ENCODE data around the gene KCND3.

DNA sequence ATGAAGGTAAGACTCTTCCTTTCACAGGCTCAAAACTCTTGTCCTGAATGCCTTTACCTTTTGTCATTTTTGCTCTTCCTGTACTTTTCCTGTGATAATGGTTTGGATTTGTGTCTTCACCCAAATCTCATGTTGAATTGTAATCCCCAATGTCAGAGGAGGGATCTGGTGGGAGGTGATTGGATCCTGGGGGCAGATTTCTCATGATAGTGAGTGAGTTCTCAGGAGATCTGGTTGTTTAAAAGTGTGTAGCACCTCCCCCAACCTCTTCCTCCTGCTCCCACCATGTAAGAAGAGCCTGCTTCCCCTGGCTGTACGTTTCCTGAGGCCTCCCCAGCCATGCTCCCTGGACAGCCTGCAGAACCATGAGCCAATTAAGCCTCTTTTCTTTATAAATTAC is 158.3 kb downstream of the KCND3 start:
- no peak for TF ChIP-seq EZH2 (IDR thresholded peaks at IDR 0.05; ENCODE audit: low read depth, unreplicated experiment)
- TF ChIP-seq, protein P1, sequence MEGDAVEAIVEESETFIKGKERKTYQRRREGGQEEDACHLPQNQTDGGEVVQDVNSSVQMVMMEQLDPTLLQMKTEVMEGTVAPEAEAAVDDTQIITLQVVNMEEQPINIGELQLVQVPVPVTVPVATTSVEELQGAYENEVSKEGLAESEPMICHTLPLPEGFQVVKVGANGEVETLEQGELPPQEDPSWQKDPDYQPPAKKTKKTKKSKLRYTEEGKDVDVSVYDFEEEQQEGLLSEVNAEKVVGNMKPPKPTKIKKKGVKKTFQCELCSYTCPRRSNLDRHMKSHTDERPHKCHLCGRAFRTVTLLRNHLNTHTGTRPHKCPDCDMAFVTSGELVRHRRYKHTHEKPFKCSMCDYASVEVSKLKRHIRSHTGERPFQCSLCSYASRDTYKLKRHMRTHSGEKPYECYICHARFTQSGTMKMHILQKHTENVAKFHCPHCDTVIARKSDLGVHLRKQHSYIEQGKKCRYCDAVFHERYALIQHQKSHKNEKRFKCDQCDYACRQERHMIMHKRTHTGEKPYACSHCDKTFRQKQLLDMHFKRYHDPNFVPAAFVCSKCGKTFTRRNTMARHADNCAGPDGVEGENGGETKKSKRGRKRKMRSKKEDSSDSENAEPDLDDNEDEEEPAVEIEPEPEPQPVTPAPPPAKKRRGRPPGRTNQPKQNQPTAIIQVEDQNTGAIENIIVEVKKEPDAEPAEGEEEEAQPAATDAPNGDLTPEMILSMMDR (conservative IDR thresholded peaks at IDR 0.05; ENCODE audit: low read depth in 2 of 2): no peak
- no peak for TF ChIP-seq EZH2phosphoT487 (IDR thresholded peaks at IDR 0.05; ENCODE audit: unreplicated experiment)
- no peak for TF ChIP-seq POLR2AphosphoS5 (IDR thresholded peaks at IDR 0.05; ENCODE audit: low read depth)
- no peak for TF ChIP-seq JUNB (IDR thresholded peaks at IDR 0.05; ENCODE audit: unreplicated experiment)
- no peak for TF ChIP-seq ZNF114 (CRISPR knock-in tag; IDR thresholded peaks at IDR 0.05)
- TF ChIP-seq NANOG (IDR thresholded peaks at IDR 0.05; ENCODE audit: borderline replicate concordance): no peak
- TF ChIP-seq, protein P2, sequence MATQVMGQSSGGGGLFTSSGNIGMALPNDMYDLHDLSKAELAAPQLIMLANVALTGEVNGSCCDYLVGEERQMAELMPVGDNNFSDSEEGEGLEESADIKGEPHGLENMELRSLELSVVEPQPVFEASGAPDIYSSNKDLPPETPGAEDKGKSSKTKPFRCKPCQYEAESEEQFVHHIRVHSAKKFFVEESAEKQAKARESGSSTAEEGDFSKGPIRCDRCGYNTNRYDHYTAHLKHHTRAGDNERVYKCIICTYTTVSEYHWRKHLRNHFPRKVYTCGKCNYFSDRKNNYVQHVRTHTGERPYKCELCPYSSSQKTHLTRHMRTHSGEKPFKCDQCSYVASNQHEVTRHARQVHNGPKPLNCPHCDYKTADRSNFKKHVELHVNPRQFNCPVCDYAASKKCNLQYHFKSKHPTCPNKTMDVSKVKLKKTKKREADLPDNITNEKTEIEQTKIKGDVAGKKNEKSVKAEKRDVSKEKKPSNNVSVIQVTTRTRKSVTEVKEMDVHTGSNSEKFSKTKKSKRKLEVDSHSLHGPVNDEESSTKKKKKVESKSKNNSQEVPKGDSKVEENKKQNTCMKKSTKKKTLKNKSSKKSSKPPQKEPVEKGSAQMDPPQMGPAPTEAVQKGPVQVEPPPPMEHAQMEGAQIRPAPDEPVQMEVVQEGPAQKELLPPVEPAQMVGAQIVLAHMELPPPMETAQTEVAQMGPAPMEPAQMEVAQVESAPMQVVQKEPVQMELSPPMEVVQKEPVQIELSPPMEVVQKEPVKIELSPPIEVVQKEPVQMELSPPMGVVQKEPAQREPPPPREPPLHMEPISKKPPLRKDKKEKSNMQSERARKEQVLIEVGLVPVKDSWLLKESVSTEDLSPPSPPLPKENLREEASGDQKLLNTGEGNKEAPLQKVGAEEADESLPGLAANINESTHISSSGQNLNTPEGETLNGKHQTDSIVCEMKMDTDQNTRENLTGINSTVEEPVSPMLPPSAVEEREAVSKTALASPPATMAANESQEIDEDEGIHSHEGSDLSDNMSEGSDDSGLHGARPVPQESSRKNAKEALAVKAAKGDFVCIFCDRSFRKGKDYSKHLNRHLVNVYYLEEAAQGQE (IDR thresholded peaks at IDR 0.05; ENCODE audit: unreplicated experiment): no peak
- TF ChIP-seq CREB1 (CRISPR knock-in tag; IDR thresholded peaks at IDR 0.05; ENCODE audit: low read depth): no peak
- no peak for TF ChIP-seq STAT1 (IDR thresholded peaks at IDR 0.05; ENCODE audit: unreplicated experiment)
- no peak for TF ChIP-seq ZNF331 (CRISPR knock-in tag; IDR thresholded peaks at IDR 0.05; ENCODE audit: low read depth)
- TF ChIP-seq, protein P3, sequence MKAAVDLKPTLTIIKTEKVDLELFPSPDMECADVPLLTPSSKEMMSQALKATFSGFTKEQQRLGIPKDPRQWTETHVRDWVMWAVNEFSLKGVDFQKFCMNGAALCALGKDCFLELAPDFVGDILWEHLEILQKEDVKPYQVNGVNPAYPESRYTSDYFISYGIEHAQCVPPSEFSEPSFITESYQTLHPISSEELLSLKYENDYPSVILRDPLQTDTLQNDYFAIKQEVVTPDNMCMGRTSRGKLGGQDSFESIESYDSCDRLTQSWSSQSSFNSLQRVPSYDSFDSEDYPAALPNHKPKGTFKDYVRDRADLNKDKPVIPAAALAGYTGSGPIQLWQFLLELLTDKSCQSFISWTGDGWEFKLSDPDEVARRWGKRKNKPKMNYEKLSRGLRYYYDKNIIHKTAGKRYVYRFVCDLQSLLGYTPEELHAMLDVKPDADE (IDR thresholded peaks at IDR 0.05): no peak
